Measurements from ENCODE around the gene MGAT1.

DNA sequence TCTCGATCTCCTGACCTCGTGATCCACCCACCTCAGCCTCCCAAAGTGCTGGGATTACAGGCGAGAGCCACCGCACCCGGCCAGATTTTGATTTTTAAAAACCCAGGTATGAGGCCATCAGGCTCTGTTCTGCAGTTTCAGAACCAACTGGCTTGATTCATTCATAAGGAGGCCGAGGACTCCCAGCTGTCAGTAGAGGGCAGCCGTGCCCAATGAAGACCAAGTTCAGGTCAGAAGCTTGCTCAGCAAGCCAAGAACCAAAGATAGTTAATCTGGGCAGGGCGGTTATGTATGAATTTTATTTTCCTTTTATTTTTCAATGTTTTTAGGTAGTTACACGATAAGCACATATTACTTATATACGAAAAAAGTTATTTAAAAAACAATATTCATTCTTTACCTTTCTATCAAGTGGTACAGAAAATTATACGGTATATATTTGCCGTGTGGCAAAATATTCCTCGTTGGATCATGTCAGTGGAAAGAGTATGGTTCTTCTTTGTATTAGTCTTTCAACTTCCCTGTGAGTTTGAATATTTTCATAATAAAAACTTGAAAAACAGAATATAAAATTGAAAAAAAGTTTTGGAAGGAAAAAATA is 18.0 kb downstream of the MGAT1 start:
- no peak for TF ChIP-seq CTCF (IDR thresholded peaks at IDR 0.05)
- TF ChIP-seq, protein P1, sequence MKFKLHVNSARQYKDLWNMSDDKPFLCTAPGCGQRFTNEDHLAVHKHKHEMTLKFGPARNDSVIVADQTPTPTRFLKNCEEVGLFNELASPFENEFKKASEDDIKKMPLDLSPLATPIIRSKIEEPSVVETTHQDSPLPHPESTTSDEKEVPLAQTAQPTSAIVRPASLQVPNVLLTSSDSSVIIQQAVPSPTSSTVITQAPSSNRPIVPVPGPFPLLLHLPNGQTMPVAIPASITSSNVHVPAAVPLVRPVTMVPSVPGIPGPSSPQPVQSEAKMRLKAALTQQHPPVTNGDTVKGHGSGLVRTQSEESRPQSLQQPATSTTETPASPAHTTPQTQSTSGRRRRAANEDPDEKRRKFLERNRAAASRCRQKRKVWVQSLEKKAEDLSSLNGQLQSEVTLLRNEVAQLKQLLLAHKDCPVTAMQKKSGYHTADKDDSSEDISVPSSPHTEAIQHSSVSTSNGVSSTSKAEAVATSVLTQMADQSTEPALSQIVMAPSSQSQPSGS (CRISPR knock-in tag; IDR thresholded peaks at IDR 0.05; ENCODE audit: borderline replicate concordance, low read depth), result no peak
